Stimulated activated CD4-positive, alpha-beta T cell treated with anti-CD3 and anti-CD28 coated beads, Interleukin-4, amount 100 ng/mL, for 4 hours (primary cell): ENCODE measurements around the gene DISP3.

Experiments used
- DNase-seq, 2 experiments: peaks; one replicate each; pipeline ENCODE4 v3.0.0-alpha.2; 2020

The DISP3 gene

GRCh38 chr1:11458811-11459275 lies 20.1 kb upstream of the DISP3 start:
- no peak for DNase-seq

- no peak for DNase-seq
Observed at GRCh38 chr1:11461531-11462137, 17.3 kb upstream of the DISP3 start.

GRCh38 chr1:11462224-11462923 lies 16.6 kb upstream of the DISP3 start:
- no peak for DNase-seq

- DNase-seq: no peak
Observed at GRCh38 chr1:11463177-11463576, 15.8 kb upstream of the DISP3 start.

- DNase-seq: no peak
Observed at GRCh38 chr1:11465307-11465706, 13.6 kb upstream of the DISP3 start.

GRCh38 chr1:11466416-11466815 lies 12.5 kb upstream of the DISP3 start:
- DNase-seq: no peak

GRCh38 chr1:11468878-11469277 lies 10.1 kb upstream of the DISP3 start:
- DNase-seq: no peak

GRCh38 chr1:11470912-11471311 lies 8.0 kb upstream of the DISP3 start:
- no peak for DNase-seq

GRCh38 chr1:11471473-11471872 lies 7.5 kb upstream of the DISP3 start:
- DNase-seq: no peak

GRCh38 chr1:11472284-11472683 lies 6.7 kb upstream of the DISP3 start:
- no peak for DNase-seq

GRCh38 chr1:11472741-11473140 lies 6.2 kb upstream of the DISP3 start:
- DNase-seq: no peak

- DNase-seq: no peak
Observed at GRCh38 chr1:11473491-11474034, 5.4 kb upstream of the DISP3 start.

GRCh38 chr1:11474826-11475225 lies 4.1 kb upstream of the DISP3 start:
- no peak for DNase-seq

GRCh38 chr1:11475748-11476147 lies 3.2 kb upstream of the DISP3 start:
- DNase-seq: no peak

GRCh38 chr1:11479375-11479979 lies 522 bp downstream of the DISP3 start:
- no peak for DNase-seq

GRCh38 chr1:11481019-11481418 lies 2.1 kb downstream of the DISP3 start:
- no peak for DNase-seq

GRCh38 chr1:11482198-11482597 lies 3.2 kb downstream of the DISP3 start:
- no peak for DNase-seq

- DNase-seq: no peak
Observed at GRCh38 chr1:11482701-11483479, 3.9 kb downstream of the DISP3 start.

GRCh38 chr1:11483581-11484320 lies 4.8 kb downstream of the DISP3 start:
- no peak for DNase-seq

GRCh38 chr1:11484321-11484655 lies 5.3 kb downstream of the DISP3 start:
- no peak for DNase-seq

GRCh38 chr1:11485191-11485590 lies 6.2 kb downstream of the DISP3 start:
- DNase-seq: no peak

- DNase-seq: no peak
Observed at GRCh38 chr1:11486231-11487009, 7.5 kb downstream of the DISP3 start.
